Naive B cell (primary cell): ENCODE results near the gene RPP25L. TPM values are rescaled to one million over a fixed set of nuclear protein-coding genes. Genes with fewer than 3 reads are reported as not detected.
"Not testable (repeated sequence)": the region's sequence is repeated elsewhere in the genome, so short reads cannot be mapped to it uniquely, and the experiment has no call there.

Experiments used
- ATAC-seq, 2 donors: fragments of 150-1000 bp; cut with Tn5 transposase; 2 replicates each; pipeline ENCODE4 v1.10.0; 2021; ENCODE audit warnings: low read depth in 2 of 2, mild to moderate bottlenecking in 2 of 2, moderate library complexity in 2 of 2
- DNase-seq: peaks from one replicate; pipeline ENCODE4 v3.0.0; 2022
- H3K27ac Mint-ChIP-seq, 6 donors: one replicate each; pipeline ENCODE4 v1.8.0; 2020 to 2022; ENCODE audit warnings: mild to moderate bottlenecking in 6 of 6, mixed read lengths in 6 of 6, moderate library complexity in 5 of 6, inconsistent platforms in 2 of 6
- H3K27me3 Mint-ChIP-seq, 3 donors: one replicate each; pipeline ENCODE4 v1.8.0; 2021 to 2022; ENCODE audit warnings: mixed read lengths in 3 of 3, mild to moderate bottlenecking in 1 of 3
- H3K36me3 Mint-ChIP-seq, 2 donors: one replicate each; pipeline ENCODE4 v1.8.0; 2020 to 2022; ENCODE audit warnings: mixed read lengths in 2 of 2, inconsistent platforms in 1 of 2, mild to moderate bottlenecking in 1 of 2
- H3K4me1 Mint-ChIP-seq, 3 donors: one replicate each; pipeline ENCODE4 v1.8.0; 2020 to 2022; ENCODE audit warnings: mixed read lengths in 3 of 3, inconsistent platforms in 1 of 3, mild to moderate bottlenecking in 1 of 3, moderate library complexity in 1 of 3
- H3K4me3 Mint-ChIP-seq, 8 donors: one replicate each; pipeline ENCODE4 v1.8.0; 2020 to 2022; ENCODE audit warnings: mild to moderate bottlenecking in 8 of 8, mixed read lengths in 8 of 8, moderate library complexity in 8 of 8, inconsistent platforms in 2 of 8
- H3K9me3 Mint-ChIP-seq, 7 donors: one replicate each; pipeline ENCODE4 v1.8.0; 2020 to 2022; ENCODE audit warnings: mixed read lengths in 7 of 7, mild to moderate bottlenecking in 5 of 7, inconsistent platforms in 2 of 7, moderate library complexity in 1 of 7
- polyA plus RNA-seq, 6 donors: library from polyadenylated mRNA; unstranded; fragments of 300-500 nt; fragmentation: Illumina TruSeq; gene quantifications; one replicate each; pipeline ENCODE4 v1.2.3, GENCODE V29; 2021; ENCODE audit warnings: low read depth in 6 of 6

RPP25L gene
- polyA plus RNA-seq, 6 donors from 2014 or later, result 25.1 to 50.6 (median 43.7) TPM

- H3K27ac Mint-ChIP-seq, result no peak overlapping the region
- H3K36me3 Mint-ChIP-seq, result peaks cover 5 to 13% of the 10 kb centered on the region in 2 donors
These were observed 36.8 kb upstream of the RPP25L start for GRCh38 chr9:34648673-34649072.

GRCh38 chr9:34647651-34648050 lies 35.8 kb upstream of the RPP25L start:
- peaks cover 21 to 38% (median 25%) of the 10 kb centered on the region in 3 donors for H3K4me1 Mint-ChIP-seq
- ATAC-seq (no peak), DNase-seq (no peak)
- peak overlapping the region in 3 of 6 donors; percentile 16 to 77 (median 55) for H3K27ac Mint-ChIP-seq
- no peaks in the 10 kb centered on the region for H3K27me3 Mint-ChIP-seq
- H3K36me3 Mint-ChIP-seq, result peaks cover 5 to 13% of the 10 kb centered on the region in 2 donors
- H3K4me3 Mint-ChIP-seq, result peak overlapping the region; percentile 86 to 96 (median 92)
- no peaks in the 10 kb centered on the region for H3K9me3 Mint-ChIP-seq

More at GRCh38 chr9:34648673-34649072, 36.8 kb upstream of the RPP25L start:
- Mint-ChIP-seq H3K9me3 (no peaks in the 10 kb centered on the region), H3K4me1 (peaks cover 27 to 44% (median 30%) of the 10 kb centered on the region in 3 donors), H3K27me3 (no peaks in the 10 kb centered on the region), H3K4me3 (peak overlapping the region in 4 of 8 donors; percentile 6 to 95 (median 10))
- DNase-seq, result no peak
- no peak for ATAC-seq

- Mint-ChIP-seq H3K27me3 (no peaks in the 10 kb centered on the region), H3K36me3 (peaks cover 5 to 13% of the 10 kb centered on the region in 2 donors), H3K27ac (peak overlapping the region in 4 of 6 donors; percentile 55 to 93 (median 84)), H3K4me3 (peak overlapping the region; percentile 86 to 96 (median 92)), H3K9me3 (no peaks in the 10 kb centered on the region), H3K4me1 (peaks cover 17 to 35% (median 20%) of the 10 kb centered on the region in 3 donors)
- no peak for DNase-seq
- peak in 1 of 2 donors; percentile 3 for ATAC-seq
These were observed 35.1 kb upstream of the RPP25L start for GRCh38 chr9:34647084-34647403.

GRCh38 chr9:34646211-34647083 lies 34.5 kb upstream of the RPP25L start, which contains the start of gene GALT:
Gene GALT, plus strand, starts transcription at chr9:34646675. Its CDS starts 30 bp downstream, at chr9:34646705.
- ATAC-seq, result peak; percentile 95
- no peaks in the 10 kb centered on the region for H3K27me3 Mint-ChIP-seq

GRCh38 chr9:34644766-34645314 lies 32.9 kb upstream of the RPP25L start:
- Mint-ChIP-seq H3K36me3 (peaks cover 5 to 13% of the 10 kb centered on the region in 2 donors), H3K4me1 (peaks cover 17 to 35% (median 20%) of the 10 kb centered on the region in 3 donors), H3K27ac (no peak overlapping the region), H3K4me3 (peak overlapping the region in 3 of 8 donors; percentile 30 to 95 (median 58)), H3K9me3 (no peaks in the 10 kb centered on the region), H3K27me3 (no peaks in the 10 kb centered on the region)
- ATAC-seq (no peak), DNase-seq (no peak)

More at GRCh38 chr9:34646211-34647083, 34.5 kb upstream of the RPP25L start, which contains the start of gene GALT:
- H3K36me3 Mint-ChIP-seq, result peaks cover 5 to 13% of the 10 kb centered on the region in 2 donors
- H3K4me3 Mint-ChIP-seq, result peak within 1 kb of the TSS; percentile 86 to 96 (median 92)
- no peaks in the 10 kb centered on the region for H3K9me3 Mint-ChIP-seq
- DNase-seq, result peak; percentile 90
- peaks cover 17 to 35% (median 20%) of the 10 kb centered on the region in 3 donors for H3K4me1 Mint-ChIP-seq
- H3K27ac Mint-ChIP-seq, result peak within 1 kb of the TSS; percentile 44 to 93 (median 78)

GRCh38 chr9:34642679-34643078 lies 30.8 kb upstream of the RPP25L start:
- ATAC-seq (no peak), DNase-seq (no peak)
- Mint-ChIP-seq H3K4me1 (peaks cover 18 to 28% (median 22%) of the 10 kb centered on the region in 3 donors), H3K4me3 (no peak overlapping the region), H3K9me3 (no peaks in the 10 kb centered on the region), H3K27me3 (no peaks in the 10 kb centered on the region), H3K36me3 (no peaks in the 10 kb centered on the region), H3K27ac (no peak overlapping the region)

GRCh38 chr9:34639322-34639721 lies 27.4 kb upstream of the RPP25L start:
- not testable (repeated sequence) for H3K9me3 Mint-ChIP-seq, ATAC-seq, H3K27ac Mint-ChIP-seq, H3K36me3 Mint-ChIP-seq, H3K27me3 Mint-ChIP-seq, DNase-seq
- Mint-ChIP-seq H3K4me1 (peaks cover 24 to 32% (median 29%) of the 10 kb centered on the region in 3 donors), H3K4me3 (peak overlapping the region in 1 of 8 donors; percentile 79)

GRCh38 chr9:34638138-34638445 lies 26.2 kb upstream of the RPP25L start:
- DNase-seq (no peak), ATAC-seq (no peak)
- peak overlapping the region; percentile 52 to 95 (median 87) for H3K27ac Mint-ChIP-seq
- H3K4me1 Mint-ChIP-seq, result peaks cover 28 to 36% (median 35%) of the 10 kb centered on the region in 3 donors
- no peaks in the 10 kb centered on the region for H3K36me3 Mint-ChIP-seq
- no peaks in the 10 kb centered on the region for H3K9me3 Mint-ChIP-seq
- H3K4me3 Mint-ChIP-seq, result peak overlapping the region; percentile 79 to 92 (median 87)
- H3K27me3 Mint-ChIP-seq, result no peaks in the 10 kb centered on the region

- DNase-seq (peak; percentile 94), ATAC-seq (peak; percentile 91 to 93)
- peak within 1 kb of the TSS; percentile 73 to 95 (median 87) for H3K27ac Mint-ChIP-seq
- no peaks in the 10 kb centered on the region for H3K36me3 Mint-ChIP-seq
- no peaks in the 10 kb centered on the region for H3K27me3 Mint-ChIP-seq
- H3K9me3 Mint-ChIP-seq, result no peaks in the 10 kb centered on the region
- H3K4me1 Mint-ChIP-seq, result peaks cover 28 to 36% (median 35%) of the 10 kb centered on the region in 3 donors
- H3K4me3 Mint-ChIP-seq, result peak within 1 kb of the TSS; percentile 79 to 92 (median 87)
These were observed 25.6 kb upstream of the RPP25L start, which contains the start of gene SIGMAR1 for GRCh38 chr9:34637356-34638137. Gene SIGMAR1, minus strand, starts transcription at chr9:34637787. Its CDS starts 90 bp downstream, at chr9:34637697.

- peak overlapping the region in 3 of 6 donors; percentile 67 to 74 (median 73) for H3K27ac Mint-ChIP-seq
- H3K4me3 Mint-ChIP-seq, result peak overlapping the region; percentile 79 to 92 (median 87)
- ATAC-seq (no peak), DNase-seq (no peak)
- no peaks in the 10 kb centered on the region for H3K27me3 Mint-ChIP-seq
- H3K9me3 Mint-ChIP-seq, result no peaks in the 10 kb centered on the region
- no peaks in the 10 kb centered on the region for H3K36me3 Mint-ChIP-seq
- peaks cover 28 to 36% (median 35%) of the 10 kb centered on the region in 3 donors for H3K4me1 Mint-ChIP-seq
These were observed 25.0 kb upstream of the RPP25L start for GRCh38 chr9:34636791-34637355.

- no peaks in the 10 kb centered on the region for H3K9me3 Mint-ChIP-seq
- peaks cover 2 to 5% (median 4%) of the 10 kb centered on the region in 3 donors for H3K27me3 Mint-ChIP-seq
- ATAC-seq, result no peak
- peaks cover 28 to 36% (median 35%) of the 10 kb centered on the region in 3 donors for H3K4me1 Mint-ChIP-seq
- peak overlapping the region in 1 of 6 donors; percentile 92 for H3K27ac Mint-ChIP-seq
- peak overlapping the region in 6 of 8 donors; percentile 22 to 83 (median 36) for H3K4me3 Mint-ChIP-seq
- no peak for DNase-seq
- H3K36me3 Mint-ChIP-seq, result no peaks in the 10 kb centered on the region
These were observed 23.7 kb upstream of the RPP25L start for GRCh38 chr9:34635556-34635955.

- peaks cover 28 to 41% (median 38%) of the 10 kb centered on the region in 3 donors for H3K4me1 Mint-ChIP-seq
- peaks cover 8 to 14% (median 12%) of the 10 kb centered on the region in 3 donors for H3K27me3 Mint-ChIP-seq
- no peaks in the 10 kb centered on the region for H3K36me3 Mint-ChIP-seq
- peak overlapping the region in 4 of 8 donors; percentile 8 to 70 (median 21) for H3K4me3 Mint-ChIP-seq
- ATAC-seq (no peak), DNase-seq (no peak)
- H3K9me3 Mint-ChIP-seq, result no peaks in the 10 kb centered on the region
- no peak overlapping the region for H3K27ac Mint-ChIP-seq
These were observed 22.8 kb upstream of the RPP25L start for GRCh38 chr9:34634551-34635248.
